ENCODE data around the gene FOXJ3. TPM values are rescaled to one million over a fixed set of nuclear protein-coding genes. Genes with fewer than 3 reads are reported as not detected.

FOXJ3 gene
- total and polyA plus RNA-seq, 5 donors, result 15.0 to 50.5 (median 42.0) TPM

- DNase-seq, result no peak
- intact Hi-C loops (cut with DNase I), result no loop called here
- ATAC-seq, result no peak
Observed at GRCh38 chr1:42152907-42153600, 182.0 kb downstream of the FOXJ3 start, which contains the start of gene GUCA2B. Gene GUCA2B (plus strand): TSS chr1:42153410. CDS start chr1:42153451, 41 bp downstream.

GRCh38 chr1:42152119-42152518, 182.9 kb downstream of the FOXJ3 start:
- H3K4me1 ChIP-seq (ENCODE audit: control insufficient read depth, insufficient read depth, low read length), result no peaks in the 10 kb centered on the region
- no peak overlapping the region for H3K4me3 ChIP-seq (ENCODE audit: low read length)
- intact Hi-C loops (cut with DNase I), result no loop called here
- no peak for DNase-seq
- H3K27ac ChIP-seq (ENCODE audit: low read length), result no peak overlapping the region
- 60% methylated on average over 3 of the region's 3 CpGs for WGBS
- no peaks in the 10 kb centered on the region for H3K27me3 ChIP-seq (ENCODE audit: control insufficient read depth, insufficient read depth)
- peak in 1 of 2 donors; percentile 54 for ATAC-seq
- no peaks in the 10 kb centered on the region for H3K9me3 ChIP-seq (ENCODE audit: control insufficient read depth, low read length)

More at GRCh38 chr1:42152907-42153600, 182.0 kb downstream of the FOXJ3 start, which contains the start of gene GUCA2B:
- WGBS, result 82% methylated on average over 12 of the region's 12 CpGs
- H3K9me3 ChIP-seq (ENCODE audit: control insufficient read depth, low read length), result no peaks in the 10 kb centered on the region
- H3K4me3 ChIP-seq (ENCODE audit: low read length), result no peak within 1 kb of the TSS
- H3K27me3 ChIP-seq (ENCODE audit: control insufficient read depth, insufficient read depth), result no peaks in the 10 kb centered on the region
- H3K4me1 ChIP-seq (ENCODE audit: control insufficient read depth, insufficient read depth, low read length), result no peaks in the 10 kb centered on the region
- no peak within 1 kb of the TSS for H3K27ac ChIP-seq (ENCODE audit: low read length)

- 70% methylated on average over 5 of the region's 5 CpGs for WGBS
- intact Hi-C loops (cut with DNase I), result no loop called here
- Histone ChIP-seq H3K4me1 (ENCODE audit: control insufficient read depth, insufficient read depth, low read length) (no peaks in the 10 kb centered on the region), H3K9me3 (ENCODE audit: control insufficient read depth, low read length) (no peaks in the 10 kb centered on the region), H3K27ac (ENCODE audit: low read length) (no peak overlapping the region), H3K27me3 (ENCODE audit: control insufficient read depth, insufficient read depth) (no peaks in the 10 kb centered on the region), H3K4me3 (ENCODE audit: low read length) (no peak overlapping the region)
- ATAC-seq, result no peak
- DNase-seq, result no peak
Observed at GRCh38 chr1:42150651-42151050, 184.4 kb downstream of the FOXJ3 start.

- intact Hi-C loops (cut with DNase I), result loop anchor here in 1 of 4 donors (10.0 kb wide), 1 partner anchor 597 kb away; the partner anchor contains the start of gene CLDN19
- H3K27ac ChIP-seq (ENCODE audit: low read length), result no peak overlapping the region
- H3K4me3 ChIP-seq (ENCODE audit: low read length), result no peak overlapping the region
- ATAC-seq, result no peak
- no peaks in the 10 kb centered on the region for H3K27me3 ChIP-seq (ENCODE audit: control insufficient read depth, insufficient read depth)
- no peaks in the 10 kb centered on the region for H3K4me1 ChIP-seq (ENCODE audit: control insufficient read depth, insufficient read depth, low read length)
- 75% methylated on average over 1 of the region's 1 CpG for WGBS
- no peak for DNase-seq
- H3K9me3 ChIP-seq (ENCODE audit: control insufficient read depth, low read length), result no peaks in the 10 kb centered on the region
Observed at GRCh38 chr1:42148166-42148565, 186.9 kb downstream of the FOXJ3 start.

GRCh38 chr1:42146626-42147320, 188.3 kb downstream of the FOXJ3 start:
- ATAC-seq (peak; percentile 42 to 65), DNase-seq (peak; percentile 51 to 80 (median 79))
- H3K4me1 ChIP-seq (ENCODE audit: control insufficient read depth, insufficient read depth, low read length), result no peaks in the 10 kb centered on the region

GRCh38 chr1:42145764-42146625, 189.0 kb downstream of the FOXJ3 start:
- no peak for DNase-seq
- Histone ChIP-seq H3K9me3 (ENCODE audit: control insufficient read depth, low read length) (no peaks in the 10 kb centered on the region), H3K4me1 (ENCODE audit: control insufficient read depth, insufficient read depth, low read length) (no peaks in the 10 kb centered on the region), H3K27me3 (ENCODE audit: control insufficient read depth, insufficient read depth) (no peaks in the 10 kb centered on the region), H3K4me3 (ENCODE audit: low read length) (no peak overlapping the region), H3K27ac (ENCODE audit: low read length) (no peak overlapping the region)
- 48% methylated on average over 41 of the region's 41 CpGs for WGBS
- intact Hi-C loops (cut with DNase I), result loop anchor here in 1 of 4 donors (10.0 kb wide), 1 partner anchor 599 kb away; the partner anchor contains the start of gene CLDN19
- peak in 1 of 2 donors; percentile 11 for ATAC-seq

More at GRCh38 chr1:42146626-42147320, 188.3 kb downstream of the FOXJ3 start:
- no peak overlapping the region for H3K27ac ChIP-seq (ENCODE audit: low read length)
- intact Hi-C loops (cut with DNase I), result loop anchor here in 1 of 4 donors (10.0 kb wide), 1 partner anchor 598 kb away; the partner anchor contains the start of gene CLDN19
- 15% methylated on average over 19 of the region's 19 CpGs for WGBS
- H3K27me3 ChIP-seq (ENCODE audit: control insufficient read depth, insufficient read depth), result no peaks in the 10 kb centered on the region
- no peak overlapping the region for H3K4me3 ChIP-seq (ENCODE audit: low read length)
- no peaks in the 10 kb centered on the region for H3K9me3 ChIP-seq (ENCODE audit: control insufficient read depth, low read length)

- DNase-seq, result no peak
- H3K4me3 ChIP-seq (ENCODE audit: low read length), result no peak overlapping the region
- WGBS, result 58% methylated on average over 8 of the region's 8 CpGs
Observed at GRCh38 chr1:42145389-42145716, 189.7 kb downstream of the FOXJ3 start.

GRCh38 chr1:42144711-42145388, 190.2 kb downstream of the FOXJ3 start:
- DNase-seq, result no peak
- no peak overlapping the region for H3K27ac ChIP-seq (ENCODE audit: low read length)
- H3K4me3 ChIP-seq (ENCODE audit: low read length), result no peak overlapping the region
- no peaks in the 10 kb centered on the region for H3K4me1 ChIP-seq (ENCODE audit: control insufficient read depth, insufficient read depth, low read length)
- H3K9me3 ChIP-seq (ENCODE audit: control insufficient read depth, low read length), result no peaks in the 10 kb centered on the region
- WGBS, result 68% methylated on average over 12 of the region's 12 CpGs
- H3K27me3 ChIP-seq (ENCODE audit: control insufficient read depth, insufficient read depth), result no peaks in the 10 kb centered on the region
- intact Hi-C loops (cut with DNase I), result loop anchor here in 1 of 4 donors (10.0 kb wide), 1 partner anchor 600 kb away; the partner anchor contains the start of gene CLDN19
- no peak for ATAC-seq

More at GRCh38 chr1:42145389-42145716, 189.7 kb downstream of the FOXJ3 start:
- peak in 1 of 2 donors; percentile 13 for ATAC-seq
- H3K9me3 ChIP-seq (ENCODE audit: control insufficient read depth, low read length), result no peaks in the 10 kb centered on the region
- H3K27me3 ChIP-seq (ENCODE audit: control insufficient read depth, insufficient read depth), result no peaks in the 10 kb centered on the region
- no peaks in the 10 kb centered on the region for H3K4me1 ChIP-seq (ENCODE audit: control insufficient read depth, insufficient read depth, low read length)
- H3K27ac ChIP-seq (ENCODE audit: low read length), result no peak overlapping the region
- intact Hi-C loops (cut with DNase I), result loop anchor here in 1 of 4 donors (10.0 kb wide), 1 partner anchor 599 kb away; the partner anchor contains the start of gene CLDN19

- H3K27me3 ChIP-seq (ENCODE audit: control insufficient read depth, insufficient read depth), result no peaks in the 10 kb centered on the region
- WGBS, result 50% methylated on average over 13 of the region's 13 CpGs
- no peak overlapping the region for H3K4me3 ChIP-seq (ENCODE audit: low read length)
- no peaks in the 10 kb centered on the region for H3K9me3 ChIP-seq (ENCODE audit: control insufficient read depth, low read length)
- intact Hi-C loops (cut with DNase I), result loop anchor here in 1 of 4 donors (10.0 kb wide), 1 partner anchor 601 kb away; the partner anchor contains the start of gene CLDN19
- no peak for ATAC-seq
- no peak for DNase-seq
- no peak overlapping the region for H3K27ac ChIP-seq (ENCODE audit: low read length)
- H3K4me1 ChIP-seq (ENCODE audit: control insufficient read depth, insufficient read depth, low read length), result no peaks in the 10 kb centered on the region
Observed at GRCh38 chr1:42143896-42144710, 190.9 kb downstream of the FOXJ3 start.
